A673 (cell line): Measurements from ENCODE around the gene TSPAN11. TPM values are rescaled to one million over a fixed set of nuclear protein-coding genes. Genes with fewer than 3 reads are reported as not detected.

ENCODE experiments used
- BruUV-seq: library from RNA; stranded (reverse); fragments of 400-500 nt; replicated peaks from 2 replicates; lab custom pipeline; 2021; lab: Mats Ljungman, UMichigan
- CTCF ChIA-PET: fragments of 300-600 bp; sonication (Branson Sonifier 250); formaldehyde crosslinking; loops from one replicate; lab custom pipeline; 2022; ENCODE audit warnings: antibody characterized with exemption; lab: Charles Lee
- POLR2A ChIA-PET: fragments of 300-600 bp; sonication (Branson Sonifier 250); formaldehyde crosslinking; loops from one replicate; lab custom pipeline; 2022; ENCODE audit warnings: antibody characterized with exemption; ENCODE audit not compliant: low non-redundant PET; lab: Charles Lee
- DNase-seq: peaks from one replicate; pipeline ENCODE4 v3.0.0-alpha.2; 2015; ENCODE audit warnings: low spot score
- H3K27ac ChIP-seq: fragments of 200-600 bp; sonication (generic); 2 replicates; pipeline ENCODE4 v1.5.1; 2016; ENCODE audit warnings: mixed run types, low read depth, mild to moderate bottlenecking, mixed read lengths, antibody characterized with exemption, low read length; ENCODE audit not compliant: poor library complexity, severe bottlenecking
- H3K27me3 ChIP-seq: fragments of 200-600 bp; sonication (generic); replicated peaks from 2 replicates; pipeline ENCODE4 v1.6.1; 2017; ENCODE audit warnings: mixed run types, low read depth, mild to moderate bottlenecking, mixed read lengths, antibody characterized with exemption, low read length; ENCODE audit not compliant: insufficient read depth, poor library complexity
- H3K36me3 ChIP-seq: fragments of 200-600 bp; sonication (generic); 2 replicates; pipeline ENCODE4 v1.6.1; 2016; ENCODE audit warnings: mixed run types, mild to moderate bottlenecking, mixed read lengths, antibody characterized with exemption, low read length; ENCODE audit not compliant: insufficient read depth, poor library complexity, severe bottlenecking
- H3K4me1 ChIP-seq: fragments of 200-600 bp; sonication (generic); 2 replicates; pipeline ENCODE4 v1.6.1; 2017; ENCODE audit warnings: mixed run types, mild to moderate bottlenecking, mixed read lengths, antibody characterized with exemption, low read length; ENCODE audit not compliant: insufficient read depth, poor library complexity, severe bottlenecking
- H3K4me3 ChIP-seq: fragments of 200-600 bp; sonication (generic); 2 replicates; pipeline ENCODE4 v1.5.1; 2016; ENCODE audit warnings: low read depth, mixed run types, mild to moderate bottlenecking, mixed read lengths, low read length; ENCODE audit not compliant: poor library complexity, severe bottlenecking
- H3K9me3 ChIP-seq: fragments of 200-600 bp; sonication (generic); 2 replicates; pipeline ENCODE4 v1.6.1; 2016; ENCODE audit warnings: mixed run types, low read depth, mild to moderate bottlenecking, mixed read lengths, antibody characterized with exemption, low read length; ENCODE audit not compliant: poor library complexity, severe bottlenecking
- CTCF ChIP-seq: fragments of 300-800, 200-600 bp; sonication (generic); conservative IDR thresholded peaks from 2 replicates; pipeline ENCODE4 v1.5.1; 2017; ENCODE audit warnings: low read depth, mild to moderate bottlenecking, antibody characterized with exemption, low read length, moderate library complexity, mixed read lengths
- EZH2 ChIP-seq: fragments of 200-600 bp; sonication (generic); IDR thresholded peaks from 2 replicates; pipeline ENCODE4 v1.6.1; 2017; ENCODE audit warnings: borderline replicate concordance, low read depth, mild to moderate bottlenecking, mixed read lengths, antibody characterized with exemption, low read length; ENCODE audit not compliant: poor library complexity, severe bottlenecking
- intact Hi-C: fragments of 100-400 bp; cut with micrococcal nuclease; formaldehyde crosslinking; loops from one replicate; pipeline ENCODE4 v1.10.0; 2022; ENCODE audit not compliant: unreplicated experiment
- total RNA-seq: library from RNA; stranded (reverse); gene quantifications from 2 replicates; pipeline ENCODE4 v1.2.3, GENCODE V29; 2021

The TSPAN11 gene
- total RNA-seq, 1 experiment from 2014 or later = 20.9 TPM

- no peak for TF ChIP-seq CTCF
- TF ChIP-seq EZH2 = no peak
- H3K4me3 ChIP-seq = no peak overlapping the region
- no TSS peak for BruUV-seq
- ChIA-PET CTCF (no interaction called here), POLR2A (no interaction called here)
- H3K36me3 ChIP-seq = no peaks in the 10 kb centered on the region
- DNase-seq = no peak
- H3K27me3 ChIP-seq = no peaks in the 10 kb centered on the region
- no peak overlapping the region for H3K27ac ChIP-seq
- no peaks in the 10 kb centered on the region for H3K9me3 ChIP-seq
- peaks cover 6% of the 10 kb centered on the region for H3K4me1 ChIP-seq
- intact Hi-C loops = no loop called here
Measured at GRCh38 chr12:31034372-31034771, 107.8 kb downstream of the TSPAN11 start.

GRCh38 chr12:31035226-31035625, 108.7 kb downstream of the TSPAN11 start:
- no TSS peak for BruUV-seq
- POLR2A ChIA-PET = no interaction called here

GRCh38 chr12:31035967-31036665, 109.6 kb downstream of the TSPAN11 start:
- CTCF ChIA-PET = interaction anchor here (1.0 kb wide), 1 partner anchor 236 kb away, joined by 3 read pairs; no protein-coding TSS in a partner anchor
- Histone ChIP-seq H3K4me3 (no peak overlapping the region), H3K9me3 (no peaks in the 10 kb centered on the region), H3K27ac (no peak overlapping the region), H3K36me3 (no peaks in the 10 kb centered on the region), H3K4me1 (peaks cover 6% of the 10 kb centered on the region), H3K27me3 (no peaks in the 10 kb centered on the region)
- TF ChIP-seq CTCF (no peak), EZH2 (no peak)
- intact Hi-C loops = no loop called here
- peak; percentile 37 for DNase-seq
- no TSS peak for BruUV-seq
- POLR2A ChIA-PET = no interaction called here

More at GRCh38 chr12:31035226-31035625, 108.7 kb downstream of the TSPAN11 start:
- H3K4me3 ChIP-seq = no peak overlapping the region
- TF ChIP-seq CTCF = no peak
- TF ChIP-seq EZH2 = no peak
- peaks cover 6% of the 10 kb centered on the region for H3K4me1 ChIP-seq
- CTCF ChIA-PET = no interaction called here
- H3K27me3 ChIP-seq = no peaks in the 10 kb centered on the region
- DNase-seq = no peak
- no peaks in the 10 kb centered on the region for H3K9me3 ChIP-seq
- intact Hi-C loops = no loop called here
- H3K36me3 ChIP-seq = no peaks in the 10 kb centered on the region
- H3K27ac ChIP-seq = no peak overlapping the region
